GM19324 (cell line): ENCODE measurements around the gene C3orf80.
A peak's percentile ranks its signal among the peaks of the same experiment; 100 is the strongest.
"Not testable (repeated sequence)": the region's sequence is repeated elsewhere in the genome, so short reads cannot be mapped to it uniquely, and the experiment has no call there.

Source experiments
- ATAC-seq: cut with Tn5 transposase; IDR thresholded peaks from one replicate; pipeline ENCODE4 v1.9.1; 2021; ENCODE audit warnings: mild to moderate bottlenecking, moderate library complexity; ENCODE audit not compliant: unreplicated experiment, low FRiP score

C3orf80 gene

GRCh38 chr3:160210799-160211221 is 14.4 kb upstream of the C3orf80 start:
- no peak for ATAC-seq

DNA sequence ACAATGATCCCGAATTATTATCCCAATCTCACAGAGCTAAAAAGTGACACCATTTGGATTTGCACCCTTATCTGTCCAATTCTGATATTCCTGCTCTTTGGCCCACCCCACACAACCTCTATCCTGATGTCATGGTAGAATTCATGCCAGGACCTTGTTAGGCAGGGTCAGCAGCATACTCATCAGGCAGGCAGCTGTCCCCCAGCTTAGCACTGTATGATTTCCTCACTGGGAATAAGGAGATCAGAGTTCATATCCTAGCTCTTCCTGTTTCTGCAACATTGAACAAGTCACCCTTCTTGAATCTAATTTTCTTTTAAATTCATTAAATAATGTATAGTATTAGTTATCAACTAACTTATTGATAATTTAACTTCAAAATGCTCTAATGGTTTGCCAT is 12.0 kb upstream of the C3orf80 start:
- ATAC-seq: no peak

GRCh38 chr3:160217675-160218074 is 7.5 kb upstream of the C3orf80 start:
- no peak for ATAC-seq

GRCh38 chr3:160218136-160218535 is 7.1 kb upstream of the C3orf80 start:
- no peak for ATAC-seq

GRCh38 chr3:160220038-160220437 is 5.2 kb upstream of the C3orf80 start:
- ATAC-seq: no peak

DNA sequence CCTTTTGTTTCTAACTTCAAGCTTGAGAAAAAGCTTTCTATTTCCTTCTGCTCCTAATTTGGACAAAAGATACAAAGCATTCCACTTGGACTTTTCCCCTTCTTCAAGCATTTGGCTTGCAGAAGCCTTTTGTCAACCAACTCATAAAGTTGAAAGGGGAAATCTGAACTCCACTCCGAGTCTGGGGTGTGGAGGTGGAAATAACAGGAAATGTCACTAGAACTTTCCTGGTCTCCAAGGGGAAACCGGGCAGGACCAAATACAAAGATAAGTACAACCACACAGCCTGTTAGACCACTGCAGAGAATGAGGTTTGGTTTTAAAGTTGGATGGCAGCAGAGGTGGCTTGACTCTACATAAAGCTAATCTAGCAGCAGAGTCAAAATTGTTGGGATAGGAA is 4.2 kb upstream of the C3orf80 start:
- ATAC-seq: no peak

- ATAC-seq: no peak
Measured at GRCh38 chr3:160224256-160224655, 966 bp upstream of the C3orf80 start.

GRCh38 chr3:160224811-160225175 is 429 bp upstream of the C3orf80 start:
- ATAC-seq: no peak

DNA sequence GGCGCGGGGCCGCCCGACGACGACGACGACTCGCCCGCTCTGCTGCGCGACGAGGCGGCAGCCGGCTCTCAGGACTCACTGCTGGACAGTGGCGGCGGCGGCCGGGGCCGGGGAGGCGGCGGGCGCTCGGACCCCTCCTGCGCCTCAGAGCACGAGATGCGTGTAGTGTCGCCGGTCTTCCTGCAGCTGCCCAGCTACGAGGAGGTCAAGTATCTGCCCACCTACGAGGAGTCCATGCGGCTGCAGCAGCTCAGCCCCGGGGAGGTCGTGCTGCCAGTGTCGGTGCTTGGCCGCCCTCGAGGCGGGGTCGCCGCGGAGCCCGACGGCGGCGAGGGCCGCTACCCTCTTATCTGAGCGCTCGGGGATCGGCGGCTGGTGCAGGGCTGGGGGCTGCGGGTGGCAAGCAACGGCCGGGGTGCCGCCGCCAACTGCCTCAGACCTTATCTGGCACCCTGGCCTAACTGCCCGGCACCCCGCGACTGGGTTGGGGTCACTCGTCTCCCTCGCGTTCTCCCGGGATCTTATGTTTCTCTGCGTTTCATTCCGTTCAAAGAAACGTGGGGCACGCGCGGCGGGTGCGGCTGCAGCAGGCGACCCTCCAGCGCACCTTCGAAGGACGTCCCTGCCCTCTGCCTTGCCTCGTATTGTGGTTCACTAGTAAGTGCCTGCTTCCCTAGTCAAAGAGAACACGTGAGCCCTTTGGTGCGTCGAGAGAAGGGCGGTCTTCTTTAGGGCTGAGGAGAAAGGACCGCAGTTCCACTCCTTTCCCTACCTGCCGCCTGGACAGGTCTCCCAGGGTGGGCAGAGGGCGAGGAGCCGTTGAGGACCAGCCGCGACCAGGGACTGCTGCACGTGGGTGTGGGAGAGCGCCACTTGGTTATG is 1.0 kb downstream of the C3orf80 start:
- ATAC-seq: peak; percentile 14

DNA sequence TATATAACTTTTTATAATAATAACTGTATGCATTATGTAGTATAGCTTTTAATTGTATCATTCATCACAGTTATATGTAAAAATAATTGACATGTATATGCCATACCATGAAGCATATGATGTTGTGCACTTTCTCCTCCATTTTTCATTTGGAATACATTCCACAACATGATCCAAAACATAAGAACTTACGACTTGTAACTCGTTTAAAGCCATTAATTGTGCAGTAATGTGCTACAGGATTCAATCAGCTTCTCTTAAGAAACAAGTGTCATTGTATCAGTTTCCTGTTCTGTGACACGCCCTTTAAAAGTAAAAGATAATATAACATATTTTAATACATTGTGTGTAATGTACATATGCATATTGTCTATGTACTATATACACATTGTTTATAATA is 2.2 kb downstream of the C3orf80 start:
- no peak for ATAC-seq

DNA sequence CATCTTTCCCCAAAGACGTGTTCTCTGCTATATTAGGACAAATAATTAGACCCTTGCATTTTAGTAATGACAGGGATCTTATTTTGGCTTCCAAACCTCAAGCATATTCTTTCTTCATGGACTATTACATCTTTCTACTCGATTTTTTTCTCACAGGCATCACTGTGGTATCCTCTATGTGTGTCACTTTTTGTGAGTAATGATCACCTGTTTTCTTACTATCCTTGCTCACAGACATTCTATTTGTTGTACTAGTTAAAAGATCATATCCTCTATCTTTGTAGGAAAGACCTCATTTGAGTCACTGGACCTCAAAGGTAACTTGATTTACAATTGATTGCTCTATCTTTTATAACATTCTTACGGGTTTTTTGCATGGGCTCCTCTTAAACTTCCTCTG is 6.8 kb downstream of the C3orf80 start:
- no peak for ATAC-seq

- not testable (repeated sequence) for ATAC-seq
Measured at GRCh38 chr3:160240719-160241118, 15.5 kb downstream of the C3orf80 start.

- no peak for ATAC-seq
Measured at GRCh38 chr3:160245261-160245800, 20.1 kb downstream of the C3orf80 start.

- ATAC-seq: no peak
Measured at GRCh38 chr3:160247766-160248165, 22.5 kb downstream of the C3orf80 start.

DNA sequence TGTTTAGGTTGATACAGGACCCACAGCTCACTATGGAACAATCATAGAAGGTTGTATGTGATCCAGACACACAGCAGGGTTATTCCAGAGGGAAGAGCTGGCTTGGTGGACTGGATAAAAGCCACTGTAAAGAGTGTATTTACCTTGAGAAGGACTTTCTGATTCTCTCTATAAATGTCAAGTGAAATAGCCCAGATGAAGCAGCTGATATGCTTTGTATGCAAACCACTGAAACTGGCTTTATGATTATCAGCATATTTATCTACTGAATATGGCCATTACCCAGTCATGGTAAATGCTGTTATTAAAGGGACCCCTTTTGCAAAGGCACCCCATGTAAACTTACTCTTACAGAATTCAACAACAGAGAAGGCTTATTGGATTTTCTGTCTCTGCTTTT is 28.1 kb downstream of the C3orf80 start:
- ATAC-seq: no peak

- no peak for ATAC-seq
Measured at GRCh38 chr3:160257606-160258005, 32.4 kb downstream of the C3orf80 start.

DNA sequence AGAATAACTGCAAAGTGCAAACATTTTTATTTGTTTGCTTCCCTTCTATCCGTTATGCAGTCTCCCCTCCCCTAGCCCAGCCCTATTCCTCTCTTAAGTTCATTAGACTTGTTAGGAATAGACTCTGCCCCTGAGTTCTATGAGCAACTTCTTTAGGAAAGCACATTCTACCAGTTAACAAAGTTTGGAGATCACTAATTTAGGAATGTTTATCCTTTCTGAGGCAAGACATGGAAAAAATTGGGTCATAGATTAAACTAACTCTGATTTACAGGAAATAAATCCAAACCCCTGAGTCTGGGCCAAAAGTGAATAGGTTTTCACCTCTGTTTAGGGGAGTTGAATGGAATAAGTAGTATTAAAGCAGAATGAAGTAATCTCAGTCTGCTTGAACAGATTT is 34.4 kb downstream of the C3orf80 start:
- no peak for ATAC-seq

- no peak for ATAC-seq
Measured at GRCh38 chr3:160260587-160261270, 35.5 kb downstream of the C3orf80 start.

DNA sequence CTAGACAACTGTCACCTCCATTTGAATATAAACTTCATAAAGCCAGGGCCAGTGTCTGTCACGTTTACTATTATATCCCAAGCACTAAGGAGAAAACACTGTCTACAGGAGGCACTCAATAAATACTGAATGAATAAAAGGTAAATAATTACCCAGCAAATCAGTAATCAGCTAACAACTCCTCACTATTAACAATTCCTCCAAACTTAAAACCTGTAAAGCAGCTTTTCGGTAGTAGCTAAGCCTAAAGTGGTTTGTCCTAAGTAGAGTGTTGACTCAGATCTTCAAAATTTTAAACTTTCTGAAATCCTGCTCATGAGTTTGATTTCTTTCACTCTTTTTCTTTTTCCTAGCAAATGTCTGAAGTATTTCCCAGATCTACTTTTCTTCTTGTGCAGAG is 39.9 kb downstream of the C3orf80 start:
- ATAC-seq: no peak
